T-cell (primary cell): Measurements from ENCODE around the gene PABPC3. TPM values are rescaled to one million over a fixed set of nuclear protein-coding genes. Genes with fewer than 3 reads are reported as not detected.
A peak's percentile ranks its signal among the peaks of the same experiment; 100 is the strongest.

Source experiments
- ATAC-seq, 4 experiments: fragments of 200-7000 bp in 3 of 4; fragments of 150-1000 bp in 1 of 4; cut with Tn5 transposase; replicated peaks in 1 of 4; 1 replicate in 3 of 4; 2 replicates in 1 of 4; pipeline ENCODE4 v1.10.0; 2021; ENCODE audit warnings: moderate library complexity in 3 of 4, mild to moderate bottlenecking in 2 of 4, moderate number of reproducible peaks in 1 of 4
- CTCF ChIA-PET, 2 donors: fragments of 300-600 bp; sonication (Branson Sonifier 250); formaldehyde crosslinking; loops; one replicate each; lab custom pipeline; 2022; ENCODE audit warnings: antibody characterized with exemption in 2 of 2; lab: Charles Lee
- POLR2A ChIA-PET, 2 donors: fragments of 300-600 bp; sonication (Branson Sonifier 250); formaldehyde crosslinking; loops; one replicate each; lab custom pipeline; 2022; ENCODE audit warnings: antibody characterized with exemption in 2 of 2; lab: Charles Lee
- DNase-seq, 35 experiments: peaks; one replicate each; pipeline versions ENCODE4 v3.0.0 to v3.0.0-alpha.2; 2013 to 2023
- H3K27ac ChIP-seq: one replicate; pipeline ENCODE4 v1.5.1; 2013; ENCODE audit warnings: low read length
- H3K27me3 ChIP-seq, 2 experiments: replicated peaks in 1 of 2; 1 replicate in 1 of 2; 2 replicates in 1 of 2; pipeline versions ENCODE4 v1.6.1 to v1.7.0; 2013; ENCODE audit warnings: low read length in 1 of 2, mixed read lengths in 1 of 2; ENCODE audit not compliant: control insufficient read depth in 2 of 2, insufficient read depth in 2 of 2; ENCODE audit errors: extremely low read depth in 1 of 2
- H3K36me3 ChIP-seq, 2 donors: 1 replicate in 1 of 2; 2 replicates in 1 of 2; pipeline versions ENCODE4 v1.6.1 to v1.7.0; 2013; ENCODE audit warnings: low read length in 1 of 2; ENCODE audit not compliant: control insufficient read depth in 2 of 2, insufficient read depth in 1 of 2; ENCODE audit errors: extremely low read depth in 1 of 2
- H3K4me1 ChIP-seq, 2 experiments: 1 replicate in 1 of 2; 2 replicates in 1 of 2; pipeline versions ENCODE4 v1.6.1 to v1.7.0; 2013; ENCODE audit warnings: low read length in 2 of 2, mixed read lengths in 1 of 2; ENCODE audit not compliant: insufficient read depth in 2 of 2, control insufficient read depth in 1 of 2; ENCODE audit errors: extremely low read depth in 1 of 2
- H3K4me3 ChIP-seq, 2 donors: 1 replicate in 1 of 2; 2 replicates in 1 of 2; pipeline versions ENCODE4 v1.5.1 to v1.7.0; 2013; ENCODE audit warnings: mild to moderate bottlenecking in 2 of 2, low read length in 1 of 2, moderate library complexity in 1 of 2; ENCODE audit not compliant: control insufficient read depth in 1 of 2; ENCODE audit errors: extremely low read depth in 1 of 2
- H3K9me3 ChIP-seq: 2 replicates; pipeline ENCODE4 v1.7.0; 2013
- H3K27ac Mint-ChIP-seq, 2 donors: one replicate each; pipeline ENCODE4 v1.8.0; 2020 to 2021; ENCODE audit warnings: mild to moderate bottlenecking in 2 of 2, mixed read lengths in 2 of 2
- H3K27me3 Mint-ChIP-seq, 2 donors: one replicate each; pipeline ENCODE4 v1.8.0; 2021 to 2022; ENCODE audit warnings: mixed read lengths in 2 of 2
- H3K36me3 Mint-ChIP-seq: one replicate; pipeline ENCODE4 v1.8.0; 2021; ENCODE audit warnings: mixed read lengths
- H3K4me1 Mint-ChIP-seq, 3 donors: one replicate each; pipeline ENCODE4 v1.8.0; 2020 to 2022; ENCODE audit warnings: mixed read lengths in 3 of 3, mild to moderate bottlenecking in 1 of 3
- H3K4me3 Mint-ChIP-seq, 3 donors: one replicate each; pipeline ENCODE4 v1.8.0; 2020 to 2022; ENCODE audit warnings: mild to moderate bottlenecking in 3 of 3, mixed read lengths in 3 of 3, moderate library complexity in 3 of 3
- H3K9me3 Mint-ChIP-seq, 3 donors: one replicate each; pipeline ENCODE4 v1.8.0; 2020 to 2022; ENCODE audit warnings: mixed read lengths in 3 of 3
- WGBS: methylation state at CpG from one replicate; pipeline ENCODE4 v1.1.5; 2013; ENCODE audit warnings: missing lambda C conversion rate; ENCODE audit not compliant: insufficient coverage; 5-methylcytosine and 5-hydroxymethylcytosine counted together
- total RNA-seq, 35 experiments: library from RNA in 6 of 35; stranded (reverse) in 6 of 35; fragments of 120-200 nt in 1 of 35; gene quantifications; one replicate each; pipeline versions ENCODE4 v1.2.1 to v1.2.4 and lab custom pipeline; 2013 to 2026

PABPC3 gene
- total RNA-seq (under 1 TPM in 4 of 5 donors, not detected in 1; 0.30 to 0.47 (median 0.32) TPM), total RNA-seq (lab: John Stamatoyannopoulos, UW) (0 to 0.09 (median 0) reads per million in 29 experiments)
- 0.57 TPM for total RNA-seq (2013)

DNA sequence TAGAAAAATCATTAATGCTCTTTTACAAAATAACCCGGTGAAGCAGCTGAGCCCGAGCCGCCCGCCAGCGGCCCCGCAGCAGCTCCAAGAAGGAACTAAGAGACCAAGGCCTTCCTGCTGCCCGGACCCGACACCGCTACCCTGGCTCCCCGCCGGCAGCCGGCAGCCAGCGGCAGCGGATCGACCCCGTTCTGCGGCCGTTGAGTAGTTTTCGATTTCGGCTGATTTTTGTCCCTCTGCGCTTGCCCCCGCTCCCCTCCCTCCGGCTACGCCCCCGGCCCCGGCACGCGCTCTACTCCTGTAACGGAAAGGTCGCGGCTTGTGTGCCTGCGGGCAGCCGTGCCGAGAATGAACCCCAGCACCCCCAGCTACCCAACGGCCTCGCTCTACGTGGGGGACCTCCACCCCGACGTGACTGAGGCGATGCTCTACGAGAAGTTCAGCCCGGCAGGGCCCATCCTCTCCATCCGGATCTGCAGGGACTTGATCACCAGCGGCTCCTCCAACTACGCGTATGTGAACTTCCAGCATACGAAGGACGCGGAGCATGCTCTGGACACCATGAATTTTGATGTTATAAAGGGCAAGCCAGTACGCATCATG lies at the start of gene PABPC3:
TSS of gene PABPC3 (plus strand) at position 286 of the 603 bp plus-strand sequence. CDS start at position 349, 63 bp downstream.
- no peak within 1 kb of the TSS for H3K27ac ChIP-seq
- no peak for ATAC-seq
- no peaks in the 10 kb centered on the region for H3K4me1 ChIP-seq
- WGBS: 29% methylated on average over 49 of the region's 50 CpGs
- H3K36me3 Mint-ChIP-seq: no peaks in the 10 kb centered on the region
- ChIA-PET POLR2A (no interaction called here), CTCF (no interaction called here)
- peaks cover 0 to 4% (median 0%) of the 10 kb centered on the region in 3 donors for H3K4me1 Mint-ChIP-seq
- H3K9me3 ChIP-seq: no peaks in the 10 kb centered on the region
- H3K36me3 ChIP-seq: no peaks in the 10 kb centered on the region
- H3K4me3 ChIP-seq: no peak within 1 kb of the TSS
- H3K27me3 ChIP-seq: peaks cover 2 to 35% of the 10 kb centered on the region in 2 experiments
- H3K9me3 Mint-ChIP-seq: no peaks in the 10 kb centered on the region
- no peak for DNase-seq
- H3K4me3 Mint-ChIP-seq: peak within 1 kb of the TSS in 1 of 3 donors; percentile 52
- H3K27ac Mint-ChIP-seq: no peak within 1 kb of the TSS
- peaks cover 24 to 39% of the 10 kb centered on the region in 2 donors for H3K27me3 Mint-ChIP-seq

GRCh38 chr13:25046274-25046984 lies 49.5 kb upstream of the PABPC3 start:
- no peaks in the 10 kb centered on the region for H3K9me3 ChIP-seq
- POLR2A ChIA-PET: no interaction called here
- CTCF ChIA-PET: interaction anchor here in 1 of 2 donors (1.5 kb wide), 1 partner anchor 46 kb away, joined by 3 read pairs; no protein-coding TSS in a partner anchor
- H3K9me3 Mint-ChIP-seq: peaks cover 8 to 17% (median 10%) of the 10 kb centered on the region in 3 donors
- H3K27me3 Mint-ChIP-seq: peaks cover 69 to 73% of the 10 kb centered on the region in 2 donors
- H3K36me3 ChIP-seq: no peaks in the 10 kb centered on the region
- no peak for ATAC-seq
- no peak for DNase-seq
- peak overlapping the region in 1 of 3 donors; percentile 51 for H3K4me3 Mint-ChIP-seq
- peaks cover 12 to 38% of the 10 kb centered on the region in 2 experiments for H3K27me3 ChIP-seq
- peaks cover 0 to 5% of the 10 kb centered on the region in 2 experiments for H3K4me1 ChIP-seq
- no peaks in the 10 kb centered on the region for H3K36me3 Mint-ChIP-seq
- H3K4me3 ChIP-seq: peak overlapping the region in 1 of 2 donors; percentile 32
- H3K27ac Mint-ChIP-seq: no peak overlapping the region
- 5% methylated on average over 15 of the region's 24 CpGs for WGBS
- peaks cover 0 to 7% (median 5%) of the 10 kb centered on the region in 3 donors for H3K4me1 Mint-ChIP-seq
- H3K27ac ChIP-seq: no peak overlapping the region

GRCh38 chr13:25046985-25047511 lies 48.9 kb upstream of the PABPC3 start:
- Mint-ChIP-seq H3K4me1 (peaks cover 0 to 7% (median 5%) of the 10 kb centered on the region in 3 donors), H3K27ac (no peak overlapping the region), H3K27me3 (peaks cover 66 to 70% of the 10 kb centered on the region in 2 donors), H3K4me3 (no peak overlapping the region), H3K36me3 (no peaks in the 10 kb centered on the region), H3K9me3 (peaks cover 8 to 20% (median 11%) of the 10 kb centered on the region in 3 donors)
- H3K27me3 ChIP-seq: peaks cover 8 to 36% of the 10 kb centered on the region in 2 experiments
- peaks cover 0 to 5% of the 10 kb centered on the region in 2 experiments for H3K4me1 ChIP-seq
- H3K9me3 ChIP-seq: no peaks in the 10 kb centered on the region
- peak overlapping the region in 1 of 2 donors; percentile 32 for H3K4me3 ChIP-seq
- ChIA-PET CTCF (interaction anchor here in 1 of 2 donors (1.5 kb wide), 1 partner anchor 47 kb away, joined by 3 read pairs; no protein-coding TSS in a partner anchor), POLR2A (no interaction called here)
- 5% methylated on average over 28 of the region's 39 CpGs for WGBS
- DNase-seq (no peak), ATAC-seq (no peak)
- H3K36me3 ChIP-seq: no peaks in the 10 kb centered on the region
- no peak overlapping the region for H3K27ac ChIP-seq

DNA sequence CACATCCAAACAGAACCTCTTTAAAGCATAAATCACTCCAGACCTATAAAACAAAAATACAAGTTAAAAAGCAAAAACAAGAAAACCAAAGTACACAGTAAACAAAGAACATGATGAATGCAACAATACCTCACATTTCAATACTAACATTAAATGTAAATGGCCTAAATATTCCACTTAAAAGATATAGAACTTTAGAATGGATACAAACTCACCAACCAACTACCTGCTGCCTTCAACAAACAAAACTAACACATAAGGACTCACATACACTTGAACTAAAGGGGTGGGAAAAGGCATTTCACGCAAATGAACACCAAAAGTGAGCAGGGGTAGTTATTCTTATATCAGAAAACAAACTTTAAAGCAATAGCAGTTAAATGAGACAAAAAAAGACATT lies 44.9 kb upstream of the PABPC3 start:
- Mint-ChIP-seq H3K4me3 (no peak overlapping the region), H3K27me3 (peaks cover 47 to 53% of the 10 kb centered on the region in 2 donors), H3K36me3 (no peaks in the 10 kb centered on the region), H3K4me1 (peaks cover 0 to 7% (median 5%) of the 10 kb centered on the region in 3 donors), H3K27ac (no peak overlapping the region), H3K9me3 (peaks cover 11 to 20% (median 12%) of the 10 kb centered on the region in 3 donors)
- H3K4me1 ChIP-seq: peaks cover 0 to 5% of the 10 kb centered on the region in 2 experiments
- ChIA-PET CTCF (no interaction called here), POLR2A (no interaction called here)
- ATAC-seq: no peak
- H3K9me3 ChIP-seq: no peaks in the 10 kb centered on the region
- no peak for DNase-seq
- H3K4me3 ChIP-seq: no peak overlapping the region
- WGBS: no CpG with 5 or more reads among the region's 1 CpG
- H3K36me3 ChIP-seq: no peaks in the 10 kb centered on the region
- H3K27me3 ChIP-seq: peaks cover under 1 to 21% of the 10 kb centered on the region in 2 experiments
- no peak overlapping the region for H3K27ac ChIP-seq

GRCh38 chr13:25059166-25059565 lies 36.8 kb upstream of the PABPC3 start:
- ATAC-seq (no peak), DNase-seq (no peak)
- no CpG with 5 or more reads among the region's 1 CpG for WGBS
- no peak overlapping the region for H3K27ac Mint-ChIP-seq
- H3K4me1 Mint-ChIP-seq: no peaks in the 10 kb centered on the region
- Histone ChIP-seq H3K27me3 (peaks cover 0 to 13% of the 10 kb centered on the region in 2 experiments), H3K36me3 (no peaks in the 10 kb centered on the region), H3K27ac (no peak overlapping the region), H3K4me3 (no peak overlapping the region), H3K4me1 (no peaks in the 10 kb centered on the region), H3K9me3 (no peaks in the 10 kb centered on the region)
- H3K36me3 Mint-ChIP-seq: no peaks in the 10 kb centered on the region
- peaks cover 8 to 32% of the 10 kb centered on the region in 2 donors for H3K27me3 Mint-ChIP-seq
- CTCF ChIA-PET: no interaction called here
- peaks cover 0 to 14% (median 7%) of the 10 kb centered on the region in 3 donors for H3K9me3 Mint-ChIP-seq
- H3K4me3 Mint-ChIP-seq: no peak overlapping the region
- POLR2A ChIA-PET: no interaction called here

GRCh38 chr13:25059958-25060357 lies 36.0 kb upstream of the PABPC3 start:
- no peak overlapping the region for H3K27ac Mint-ChIP-seq
- ChIA-PET CTCF (no interaction called here), POLR2A (no interaction called here)
- no peak overlapping the region for H3K4me3 Mint-ChIP-seq
- H3K4me1 Mint-ChIP-seq: no peaks in the 10 kb centered on the region
- DNase-seq (no peak), ATAC-seq (no peak)
- H3K9me3 Mint-ChIP-seq: peaks cover 0 to 14% (median 7%) of the 10 kb centered on the region in 3 donors
- Histone ChIP-seq H3K9me3 (no peaks in the 10 kb centered on the region), H3K4me3 (no peak overlapping the region), H3K27me3 (peaks cover 0 to 13% of the 10 kb centered on the region in 2 experiments), H3K27ac (no peak overlapping the region), H3K4me1 (no peaks in the 10 kb centered on the region), H3K36me3 (no peaks in the 10 kb centered on the region)
- no peaks in the 10 kb centered on the region for H3K36me3 Mint-ChIP-seq
- WGBS: 14% methylated on average over 7 of the region's 7 CpGs
- peaks cover 10 to 32% of the 10 kb centered on the region in 2 donors for H3K27me3 Mint-ChIP-seq
